Ovary (tissue), 3 donors: ENCODE measurements around the gene C18orf32.

Experiments
- EP300 ChIP-seq: sonication (generic); formaldehyde crosslinking; IDR thresholded peaks from one replicate; pipeline ENCODE4 v1.6.1; 2017; ENCODE audit warnings: antibody characterized with exemption
- TF ChIP-seq, protein P1 (sequence below), 3 donors: fragments of 450-650 bp in 2 of 3; fragments of 200-600 bp in 1 of 3; IDR thresholded peaks; one replicate each; pipeline versions ENCODE4 v1.5.1 to v1.8.0; 2016 to 2022; ENCODE audit warnings: antibody characterized with exemption in 3 of 3, mild to moderate bottlenecking in 1 of 3
- donor health status: DM: no; HTN: no; CAD: no.

DNA sequence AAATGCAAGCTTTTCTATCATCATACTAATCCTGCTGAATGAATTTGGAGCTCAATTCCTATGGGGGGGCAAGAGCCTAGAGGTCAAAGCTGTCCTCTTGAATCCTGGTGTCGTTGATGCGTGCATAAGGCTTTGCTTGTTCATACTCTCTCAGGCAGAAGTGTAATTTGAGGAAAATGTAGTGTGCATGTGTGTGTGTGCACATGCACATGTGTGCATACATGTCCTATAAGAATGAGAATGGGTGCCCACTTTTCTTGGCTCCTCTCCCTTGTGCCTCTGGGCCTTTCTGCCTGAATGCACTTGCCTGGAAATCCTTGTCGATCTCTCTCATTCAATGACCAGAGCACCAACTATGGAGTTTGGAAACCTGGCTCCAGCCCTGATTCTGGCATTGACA, 28.5 kb upstream of the C18orf32 start:
- TF ChIP-seq, protein P1, sequence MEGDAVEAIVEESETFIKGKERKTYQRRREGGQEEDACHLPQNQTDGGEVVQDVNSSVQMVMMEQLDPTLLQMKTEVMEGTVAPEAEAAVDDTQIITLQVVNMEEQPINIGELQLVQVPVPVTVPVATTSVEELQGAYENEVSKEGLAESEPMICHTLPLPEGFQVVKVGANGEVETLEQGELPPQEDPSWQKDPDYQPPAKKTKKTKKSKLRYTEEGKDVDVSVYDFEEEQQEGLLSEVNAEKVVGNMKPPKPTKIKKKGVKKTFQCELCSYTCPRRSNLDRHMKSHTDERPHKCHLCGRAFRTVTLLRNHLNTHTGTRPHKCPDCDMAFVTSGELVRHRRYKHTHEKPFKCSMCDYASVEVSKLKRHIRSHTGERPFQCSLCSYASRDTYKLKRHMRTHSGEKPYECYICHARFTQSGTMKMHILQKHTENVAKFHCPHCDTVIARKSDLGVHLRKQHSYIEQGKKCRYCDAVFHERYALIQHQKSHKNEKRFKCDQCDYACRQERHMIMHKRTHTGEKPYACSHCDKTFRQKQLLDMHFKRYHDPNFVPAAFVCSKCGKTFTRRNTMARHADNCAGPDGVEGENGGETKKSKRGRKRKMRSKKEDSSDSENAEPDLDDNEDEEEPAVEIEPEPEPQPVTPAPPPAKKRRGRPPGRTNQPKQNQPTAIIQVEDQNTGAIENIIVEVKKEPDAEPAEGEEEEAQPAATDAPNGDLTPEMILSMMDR (IDR thresholded peaks at IDR 0.05), result no peak
- no peak for TF ChIP-seq EP300
